Renal cortex interstitium (tissue), 11 donors: ENCODE data around the gene ENOX2. TPM values are rescaled to one million over a fixed set of nuclear protein-coding genes. Genes with fewer than 3 reads are reported as not detected.
A peak's percentile ranks its signal among the peaks of the same experiment; 100 is the strongest.

Experiments
- DNase-seq, 11 donors: peaks; one replicate each; pipeline ENCODE4 v3.0.0-alpha.2; 2013; ENCODE audit warnings: low read depth in 9 of 11, low spot score in 4 of 11; ENCODE audit errors: extremely low read depth in 1 of 11
- polyA plus RNA-seq, 3 donors: library from polyadenylated mRNA; unstranded; fragments of 120-200 nt; gene quantifications; one replicate each; pipeline ENCODE4 v1.2.1, GENCODE V29; 2013; ENCODE audit not compliant: insufficient read length in 3 of 3

The ENOX2 gene
- polyA plus RNA-seq, 3 donors, result 15.8 to 20.1 (median 18.0) TPM

DNA sequence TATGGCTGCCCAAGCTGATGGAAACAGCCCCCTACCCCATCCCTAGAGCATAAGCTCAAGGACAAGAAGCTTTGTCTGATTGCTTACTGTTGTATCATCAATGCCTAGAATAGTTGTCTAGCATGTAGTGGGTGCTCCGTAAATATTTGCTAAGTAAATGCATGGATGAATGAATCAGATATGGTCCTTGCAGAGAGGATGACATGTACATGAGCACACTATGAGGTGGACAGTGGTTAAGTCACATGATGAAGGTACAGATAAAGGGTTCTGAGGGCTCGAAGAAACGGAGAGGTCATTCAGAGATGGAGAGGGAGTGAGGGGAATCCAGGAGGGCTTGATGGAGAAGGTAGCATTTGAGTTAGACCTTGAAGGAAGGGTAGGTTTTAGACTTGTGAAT lies 287.1 kb downstream of the ENOX2 start:
- DNase-seq, result no peak

DNA sequence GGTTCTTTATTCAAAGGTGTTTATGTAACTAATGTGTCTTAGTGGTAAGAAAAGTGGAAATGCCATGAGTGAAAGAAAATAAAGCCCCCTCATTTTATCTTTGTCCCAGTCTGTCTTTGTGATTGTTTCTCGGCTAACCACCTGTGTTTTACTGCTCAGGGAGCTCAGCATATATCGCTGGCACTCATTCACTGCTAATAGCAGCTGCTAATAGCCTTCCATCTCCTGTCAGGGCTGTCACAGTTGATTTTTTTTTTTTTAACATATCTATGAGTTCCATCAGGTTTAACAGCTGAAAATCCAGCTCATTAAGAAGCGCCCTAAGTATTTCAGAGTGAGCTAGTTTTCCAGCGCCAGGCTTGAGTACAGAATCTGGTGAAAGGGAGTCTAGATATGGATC lies 295.6 kb downstream of the ENOX2 start:
- no peak for DNase-seq

GRCh38 chrX:130606425-130606824 lies 296.6 kb downstream of the ENOX2 start:
- no peak for DNase-seq

GRCh38 chrX:130604882-130605281 lies 298.1 kb downstream of the ENOX2 start:
- no peak for DNase-seq

- peak in 1 of 11 donors; percentile 12 for DNase-seq
Measured at GRCh38 chrX:130594453-130594916, 308.5 kb downstream of the ENOX2 start.

DNA sequence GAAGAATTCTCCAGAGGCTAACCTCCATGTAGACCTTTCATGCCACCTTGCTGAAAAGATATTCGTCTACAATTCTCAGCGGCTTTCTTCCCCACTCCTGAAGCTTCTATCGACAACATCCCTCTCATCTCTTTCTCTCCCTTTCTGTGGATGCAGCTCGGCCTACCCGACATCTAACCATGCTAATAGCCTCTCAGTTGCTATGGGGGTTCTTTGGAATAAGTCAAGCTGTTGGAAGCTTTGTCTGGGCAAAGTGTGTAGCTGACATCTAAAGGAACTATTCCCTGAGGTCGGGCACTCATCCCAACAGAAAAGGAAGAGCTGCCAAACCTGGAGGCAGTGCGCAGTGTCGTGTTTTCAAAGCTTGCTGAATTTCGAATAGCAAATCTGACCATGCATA lies 309.1 kb downstream of the ENOX2 start:
- DNase-seq, result no peak

DNA sequence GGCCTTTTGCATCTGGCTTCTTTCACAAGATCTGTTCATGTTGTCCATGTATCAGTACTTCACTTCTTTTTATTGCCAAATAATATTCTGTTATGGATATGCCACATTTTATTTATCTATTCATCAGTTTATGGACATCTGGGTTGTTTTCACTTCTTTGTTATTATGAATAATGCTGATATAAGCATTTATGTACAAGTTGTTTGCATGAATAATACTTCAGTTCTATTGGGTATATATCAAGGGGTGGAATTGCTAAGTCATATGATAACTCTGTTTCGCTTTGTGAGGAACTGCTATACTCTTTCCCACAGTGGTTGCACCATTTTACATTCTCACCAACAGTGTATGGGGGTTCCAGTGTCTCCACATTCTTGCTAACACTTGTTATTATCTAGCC lies 310.8 kb downstream of the ENOX2 start:
- DNase-seq, result no peak

DNA sequence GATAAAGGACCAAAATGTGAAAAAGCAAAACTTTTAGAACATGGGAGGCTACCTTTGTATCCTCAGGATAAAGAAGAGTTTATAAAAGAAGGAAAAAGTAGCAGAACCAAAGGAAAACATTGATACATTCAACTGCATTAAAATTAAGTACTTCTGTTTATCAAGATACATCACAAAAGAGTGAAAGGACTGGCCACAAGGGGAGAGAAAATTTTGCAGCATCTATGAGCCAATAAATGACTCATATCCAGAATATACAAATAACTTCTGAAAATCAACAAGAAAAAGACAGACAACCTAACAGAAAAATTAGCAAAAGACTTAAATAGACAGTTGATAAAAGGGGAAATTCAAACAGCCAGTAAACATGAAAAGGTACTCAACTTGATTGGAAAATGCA lies 324.1 kb downstream of the ENOX2 start:
- no peak for DNase-seq

- no peak for DNase-seq
Measured at GRCh38 chrX:130577431-130577830, 325.6 kb downstream of the ENOX2 start.

- DNase-seq, result peak in 2 of 11 donors; percentile 9 to 12
Measured at GRCh38 chrX:130575831-130576389, 327.1 kb downstream of the ENOX2 start.

Other genes starting within 250 kb of the ENOX2 start
- under 1 TPM; 0.09 to 0.27 (median 0.09) TPM for gene ARHGAP36, start 155.1 kb upstream of the ENOX2 start, polyA plus RNA-seq